Measurements from ENCODE around the gene CCDC187.
A peak's percentile ranks its signal among the peaks of the same experiment; 100 is the strongest.

The CCDC187 gene

GRCh38 chr9:136251264-136252115 is 52.4 kb downstream of the CCDC187 start:
- no peak for DNase-seq

GRCh38 chr9:136250676-136251075 is 53.2 kb downstream of the CCDC187 start:
- no peak for DNase-seq

GRCh38 chr9:136249877-136250559 is 53.9 kb downstream of the CCDC187 start:
- no peak for DNase-seq

- no peak for DNase-seq
Measured at GRCh38 chr9:136248951-136249876, 54.7 kb downstream of the CCDC187 start.

DNA sequence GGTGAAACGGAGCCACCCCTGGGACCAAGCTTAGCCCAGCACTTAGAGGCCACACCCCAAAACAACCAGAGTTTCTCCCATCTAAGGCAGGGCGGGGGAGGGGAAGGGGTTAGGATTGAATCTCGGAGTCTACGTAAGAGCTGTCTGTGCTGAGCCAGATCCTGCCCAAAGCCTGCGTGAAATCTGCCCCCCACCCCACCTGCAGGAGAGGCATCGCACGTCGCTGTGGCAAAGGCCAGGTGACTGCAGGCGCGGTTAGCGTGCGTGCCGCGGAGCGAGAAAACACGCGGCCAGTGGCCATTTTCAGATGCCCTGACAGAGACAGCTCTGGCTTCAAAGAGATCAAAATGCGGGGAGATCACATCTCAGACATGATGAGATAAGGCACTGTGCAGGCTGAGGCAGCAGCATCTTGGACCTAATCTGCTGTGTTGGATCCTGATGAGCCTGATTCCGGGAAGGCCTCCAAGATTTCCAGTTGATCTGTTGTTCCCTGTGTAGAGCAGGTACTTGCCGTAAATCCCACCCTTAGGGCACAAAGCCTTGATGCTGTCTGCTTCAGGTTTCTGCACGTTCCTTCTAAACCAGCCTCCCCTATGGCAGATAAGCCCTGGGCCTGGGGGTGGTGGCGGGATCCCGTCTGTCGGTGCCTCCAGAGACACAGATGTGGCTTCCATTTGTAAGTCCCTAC is 55.8 kb downstream of the CCDC187 start:
- no peak for DNase-seq

DNA sequence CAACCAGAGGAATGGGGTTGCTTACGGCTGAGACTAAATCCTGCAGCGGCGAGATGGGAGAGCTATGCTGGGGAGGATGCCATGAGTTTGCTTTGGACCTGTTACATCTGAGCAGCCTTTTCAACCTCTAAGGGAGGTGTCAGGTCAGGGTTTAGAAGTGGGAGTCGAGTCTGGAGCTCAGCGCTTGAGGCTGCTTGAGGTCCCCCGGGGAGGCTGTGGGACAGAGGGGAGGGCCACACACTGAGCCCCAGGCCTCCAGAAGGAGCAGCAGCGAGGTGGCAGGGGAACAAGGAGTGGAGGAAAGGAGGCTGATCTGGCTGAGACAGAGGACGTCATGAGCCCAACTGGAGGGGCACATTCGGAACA is 56.4 kb downstream of the CCDC187 start:
- DNase-seq = no peak

GRCh38 chr9:136246849-136247550 is 56.9 kb downstream of the CCDC187 start:
- DNase-seq = no peak

DNA sequence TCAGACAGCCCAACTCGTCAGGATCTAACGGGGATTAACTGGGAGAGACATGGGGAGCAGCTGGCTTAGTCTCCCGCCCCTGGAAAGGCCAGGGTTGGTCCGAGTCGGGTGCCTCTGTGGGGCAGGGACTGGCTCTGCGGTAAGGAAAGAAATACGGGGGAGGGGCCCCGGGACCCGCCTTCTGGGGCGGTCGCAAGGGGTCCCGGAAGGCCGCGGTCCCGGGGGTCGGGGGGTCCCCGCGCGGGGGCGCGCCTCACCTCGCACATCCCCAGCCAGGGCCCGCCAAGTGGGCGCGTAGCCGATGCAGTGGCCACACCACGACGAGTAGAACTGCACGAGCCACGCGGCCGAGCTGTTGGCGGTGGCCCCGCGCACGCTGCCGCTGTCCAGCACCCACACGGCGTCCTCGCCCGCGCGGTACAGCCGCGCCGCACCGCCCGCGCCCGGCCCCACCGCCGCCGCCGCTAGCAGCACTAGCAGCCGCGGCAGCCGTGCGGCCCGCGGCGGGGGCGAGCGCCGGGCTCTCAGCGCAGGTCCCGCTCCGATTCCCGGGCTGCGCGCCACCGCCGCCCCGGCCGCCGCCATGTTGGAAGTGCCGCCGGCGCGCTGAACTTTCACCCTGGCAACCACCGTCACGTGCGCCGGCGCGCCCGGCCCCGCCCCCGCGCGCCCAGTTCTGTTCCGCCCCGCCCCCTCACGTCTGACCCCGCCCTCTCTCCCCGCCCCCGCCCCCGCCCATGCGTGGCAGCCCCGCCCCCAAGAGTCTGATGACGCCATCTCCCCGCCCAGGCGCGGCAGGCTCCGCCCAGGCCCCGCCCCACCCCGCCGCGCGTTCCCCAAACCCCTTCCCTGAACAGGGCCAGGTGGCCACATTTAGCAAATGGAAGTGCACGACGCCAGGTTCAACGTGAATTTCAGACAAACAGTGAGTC is 58.4 kb downstream of the CCDC187 start, which contains the start of gene QSOX2:
QSOX2 (minus strand) TSS at position 594 of the 932 bp plus-strand sequence; CDS start at position 585, 9 bp downstream.
- DNase-seq = peak; percentile 81 to 97 (median 90)

- DNase-seq = no peak
Measured at GRCh38 chr9:136244969-136245218, 59.0 kb downstream of the CCDC187 start.

DNA sequence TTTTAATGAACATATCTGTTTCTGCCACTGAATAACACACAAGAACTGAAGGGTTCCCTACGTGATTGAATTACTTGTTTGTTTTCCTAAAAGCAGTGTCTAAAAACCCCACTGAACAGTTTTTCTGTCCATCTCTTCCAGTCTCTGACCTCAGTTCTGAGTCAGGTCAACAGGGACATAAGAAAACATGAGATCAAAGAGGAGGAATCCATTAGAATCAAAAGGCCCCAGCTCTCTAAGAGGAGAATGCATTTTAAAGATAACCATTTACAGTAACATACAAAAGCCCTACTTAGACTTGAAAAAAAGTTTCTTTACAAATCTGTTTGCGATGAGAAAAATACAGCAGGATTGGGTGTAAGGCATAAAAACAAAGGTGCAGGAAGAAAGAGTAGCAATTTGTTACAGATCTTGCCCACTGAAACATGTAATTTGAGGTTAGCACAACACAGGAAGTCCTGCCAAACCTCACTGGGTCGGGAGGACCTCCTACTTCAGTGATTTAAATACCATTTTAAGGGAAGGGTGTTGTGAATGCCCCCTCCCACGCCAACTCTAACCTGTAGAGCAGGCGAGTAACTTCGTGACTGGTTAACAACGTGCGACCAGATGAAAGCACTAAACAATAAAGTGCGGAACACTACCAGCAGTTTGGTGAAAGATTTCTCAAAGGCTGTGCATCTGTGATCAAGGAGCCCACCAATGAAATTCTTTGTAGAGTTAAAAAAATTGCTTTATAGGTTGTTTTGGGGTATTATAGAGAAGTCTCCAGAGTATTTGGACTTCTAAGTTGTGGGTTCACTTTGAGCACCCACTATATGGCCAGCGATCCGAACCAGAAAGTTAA is 59.5 kb downstream of the CCDC187 start:
- peak in 3 of 4 experiments; percentile 16 to 38 (median 32) for DNase-seq

DNA sequence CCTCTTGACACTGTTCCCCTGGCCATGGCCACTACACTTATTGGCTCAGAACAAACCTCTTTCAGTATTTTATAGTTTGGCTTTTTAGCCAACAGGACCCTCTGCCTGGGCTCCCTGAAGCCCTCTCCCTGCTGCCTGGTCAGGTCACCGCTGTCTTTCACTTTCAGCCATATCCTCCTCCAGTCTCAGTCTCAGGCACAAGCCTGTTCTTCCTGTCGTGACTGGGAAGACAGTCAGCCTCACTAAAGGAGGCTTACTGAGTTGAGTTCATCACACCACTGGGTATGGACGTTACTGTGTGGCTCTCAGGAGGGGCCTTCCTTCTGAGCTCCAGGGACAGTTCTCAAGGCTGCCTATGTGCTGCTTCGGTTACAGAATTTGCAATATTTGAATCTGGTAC is 60.3 kb downstream of the CCDC187 start:
- DNase-seq = no peak

DNA sequence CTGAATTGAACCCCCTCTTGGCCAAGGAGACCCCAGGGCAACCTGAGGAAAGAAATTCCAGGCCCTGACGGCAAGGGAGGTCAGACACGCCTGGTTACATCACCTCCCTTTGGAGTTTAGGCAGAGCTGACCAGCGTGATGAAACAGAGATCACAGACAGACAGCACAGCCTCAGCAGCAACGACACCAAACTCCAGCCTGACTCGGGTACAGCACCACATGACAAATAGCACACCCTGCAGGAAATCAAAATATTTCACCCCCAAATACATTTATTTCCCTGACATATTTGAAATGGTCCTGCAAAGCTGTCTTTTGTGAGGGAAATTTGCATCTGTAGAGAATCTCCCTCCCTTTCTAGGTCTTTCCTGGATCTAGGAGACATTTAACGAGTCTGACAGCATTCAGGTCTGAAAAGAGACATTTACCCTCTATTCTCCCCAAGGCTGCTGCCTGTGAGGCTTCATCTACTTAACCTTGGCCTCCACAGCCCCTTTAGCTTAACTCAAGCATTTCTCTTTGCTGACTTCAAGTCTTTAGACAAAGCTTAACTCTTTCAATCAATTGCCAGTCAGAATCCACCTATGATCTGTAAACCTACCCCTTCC is 60.9 kb downstream of the CCDC187 start:
- no peak for DNase-seq

GRCh38 chr9:136242248-136242647 is 61.6 kb downstream of the CCDC187 start:
- no peak for DNase-seq

GRCh38 chr9:136241542-136241941 is 62.4 kb downstream of the CCDC187 start:
- DNase-seq = no peak

DNA sequence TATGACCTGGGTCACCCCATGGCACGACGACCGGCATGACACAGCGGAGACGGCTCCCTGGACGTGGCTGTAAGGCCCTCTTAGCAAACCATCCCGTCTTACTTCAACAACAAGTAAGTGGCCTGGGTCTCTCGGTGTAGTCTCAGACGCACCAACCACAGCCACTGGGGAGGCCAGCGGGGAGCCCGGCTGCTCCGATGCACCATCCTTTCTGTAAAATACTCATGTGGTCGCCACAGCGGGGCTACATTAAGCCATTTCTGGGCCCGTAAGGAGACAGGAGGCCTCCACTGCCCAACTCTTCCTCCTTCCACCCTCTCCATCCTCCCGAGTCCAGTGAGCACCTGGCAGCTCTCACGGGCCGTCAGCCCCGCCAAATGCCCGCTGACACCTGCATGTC is 63.0 kb downstream of the CCDC187 start:
- DNase-seq = no peak

- peak in 3 of 4 experiments; percentile 12 to 32 (median 25) for DNase-seq
Measured at GRCh38 chr9:136239983-136240330, 63.9 kb downstream of the CCDC187 start.

DNA sequence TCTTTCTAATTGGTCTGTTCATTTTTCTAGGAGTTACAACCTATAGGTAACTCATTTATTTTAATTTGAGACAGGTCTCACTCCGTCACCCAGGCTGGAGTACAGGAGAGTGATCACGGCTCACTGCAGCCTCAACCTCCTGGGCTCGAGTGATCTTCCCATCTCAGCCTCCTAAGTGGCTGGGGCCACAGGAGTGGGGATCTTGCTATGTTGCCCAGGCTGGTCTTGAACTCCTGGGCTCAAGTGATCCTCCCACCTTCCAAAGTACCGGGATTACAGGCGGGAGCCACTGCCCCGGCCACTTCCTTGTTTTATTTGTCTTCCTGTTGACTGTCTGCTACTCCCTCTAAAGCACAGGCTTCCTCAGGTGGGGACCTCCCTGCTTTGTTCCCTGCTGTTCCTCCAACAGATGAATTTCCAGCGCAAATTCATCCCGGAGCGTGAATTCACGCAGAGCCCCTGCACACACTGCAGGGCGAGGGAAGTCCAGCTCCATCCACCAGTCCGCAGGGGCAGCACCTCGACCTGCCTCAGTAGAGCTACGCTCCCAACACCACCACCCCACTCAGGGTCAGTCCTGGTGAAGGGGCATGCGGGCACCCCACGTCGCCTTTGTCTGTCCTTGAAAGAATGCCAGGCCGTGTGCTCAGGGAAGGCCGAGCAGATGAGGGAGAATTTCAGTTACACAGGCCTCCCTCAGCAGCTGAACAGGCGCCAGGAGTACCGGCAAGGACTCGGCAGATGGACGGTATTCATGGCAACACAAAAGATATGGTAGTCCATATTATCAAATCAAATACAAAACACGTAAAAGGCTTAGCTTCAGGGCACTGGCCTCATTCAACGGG is 64.5 kb downstream of the CCDC187 start:
- no peak for DNase-seq

GRCh38 chr9:136238342-136238732 is 65.6 kb downstream of the CCDC187 start:
- DNase-seq = no peak

All from suppressor macrophage (primary cell).